GM19372 (cell line): ENCODE measurements around the gene ENAH.

Experiments used
- ATAC-seq: cut with Tn5 transposase; IDR thresholded peaks from one replicate; pipeline ENCODE4 v1.9.1; 2021; ENCODE audit warnings: mild to moderate bottlenecking, low read depth, moderate library complexity; ENCODE audit not compliant: unreplicated experiment

ENAH gene

GRCh38 chr1:225462714-225463574 lies 190.0 kb downstream of the ENAH start:
- ATAC-seq = no peak

DNA sequence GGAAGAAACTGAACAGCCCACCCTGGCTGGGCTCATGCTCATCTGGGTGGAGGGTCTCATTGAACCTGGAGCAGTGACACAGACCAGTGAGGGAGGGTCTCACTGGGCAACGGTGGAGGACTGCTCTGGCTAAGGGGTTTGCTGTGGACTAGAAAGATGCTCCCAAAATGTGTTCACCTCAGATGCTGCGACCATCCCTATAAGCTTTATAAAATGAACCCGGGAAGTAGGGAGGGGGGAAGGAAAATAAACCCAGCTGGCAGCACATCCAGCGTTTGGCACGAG lies 190.6 kb downstream of the ENAH start:
- ATAC-seq = no peak

DNA sequence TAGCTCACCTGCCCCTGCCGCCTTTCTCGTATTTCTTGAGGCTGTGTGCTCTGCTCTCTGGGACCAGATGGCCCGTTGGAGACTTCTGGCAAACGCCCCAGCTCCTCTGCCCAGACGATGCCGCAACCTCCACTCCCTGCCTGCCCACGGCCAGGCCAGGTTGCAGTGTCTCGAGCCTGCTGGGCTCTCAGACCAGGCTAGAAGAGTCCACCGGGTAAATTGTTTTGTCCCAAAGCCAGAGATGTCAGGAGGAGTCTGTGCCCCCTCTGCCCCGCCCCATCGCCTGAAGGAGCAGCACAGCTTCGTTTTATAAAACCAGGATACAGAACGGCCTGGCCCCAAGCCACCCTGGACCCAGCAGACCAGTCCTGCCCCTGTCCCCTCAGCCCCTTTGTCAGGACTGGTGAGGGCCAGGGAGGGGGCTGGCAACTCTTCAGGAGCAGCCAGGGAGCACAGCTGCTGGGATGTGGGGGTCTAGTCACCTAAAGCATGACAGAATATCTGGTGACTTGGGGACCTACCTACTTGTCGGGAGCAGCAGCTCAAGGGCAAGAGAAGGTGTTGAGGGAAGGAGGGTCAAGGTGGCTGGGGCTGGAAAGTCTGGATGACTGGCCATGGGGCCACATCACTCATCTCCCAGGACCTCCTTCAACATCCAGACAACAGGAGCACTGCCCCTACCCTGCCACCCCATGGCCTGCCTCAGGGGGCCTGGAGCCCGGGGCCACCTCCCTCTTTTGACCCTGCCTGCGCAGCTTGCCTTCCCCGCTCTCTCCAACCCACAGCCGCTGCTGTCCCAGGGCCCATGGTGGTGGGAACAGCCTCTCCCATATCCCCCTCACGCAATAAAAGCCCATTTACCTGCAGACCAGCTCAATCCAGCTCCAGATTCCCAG lies 191.1 kb downstream of the ENAH start:
- no peak for ATAC-seq

DNA sequence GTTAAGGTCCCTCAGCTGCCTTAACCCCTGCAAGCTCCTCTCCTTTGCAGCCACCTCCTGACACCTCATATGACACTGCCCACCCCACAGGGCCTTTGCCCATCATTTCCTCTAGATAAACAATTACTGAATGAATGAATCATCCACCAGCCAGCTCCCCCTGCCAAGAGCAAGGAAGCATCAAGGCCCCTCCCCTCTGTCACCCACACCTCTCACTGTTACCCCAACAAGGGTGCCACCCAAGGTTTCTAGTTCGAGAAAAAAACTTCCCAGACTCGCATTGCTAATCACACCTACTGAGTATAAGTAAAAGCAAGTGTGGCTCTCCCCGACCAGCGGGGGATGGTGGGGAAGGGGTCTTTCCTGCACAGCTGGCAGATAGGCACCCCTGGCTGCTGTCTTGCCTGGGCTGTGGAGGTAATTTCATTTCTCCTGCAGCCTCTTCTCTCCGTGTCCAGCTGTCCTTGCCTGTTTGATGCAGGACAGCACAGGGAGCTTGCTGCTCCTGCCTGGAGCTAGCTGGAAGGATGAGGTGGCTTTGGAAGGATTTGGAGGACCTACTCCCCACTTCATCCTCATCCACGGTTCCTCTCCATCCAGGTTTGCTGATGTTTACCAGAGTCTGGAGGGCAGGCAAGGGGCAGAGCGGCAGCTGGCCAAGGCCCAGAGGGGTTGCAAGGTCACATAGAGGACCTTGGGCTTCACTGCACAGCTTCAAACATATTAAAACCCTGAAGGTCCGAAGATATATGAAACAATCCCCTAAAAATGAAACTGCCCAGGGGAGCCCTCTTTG lies 192.0 kb downstream of the ENAH start:
- ATAC-seq = no peak

- ATAC-seq = no peak
Observed at GRCh38 chr1:225460021-225460736, 192.7 kb downstream of the ENAH start.

DNA sequence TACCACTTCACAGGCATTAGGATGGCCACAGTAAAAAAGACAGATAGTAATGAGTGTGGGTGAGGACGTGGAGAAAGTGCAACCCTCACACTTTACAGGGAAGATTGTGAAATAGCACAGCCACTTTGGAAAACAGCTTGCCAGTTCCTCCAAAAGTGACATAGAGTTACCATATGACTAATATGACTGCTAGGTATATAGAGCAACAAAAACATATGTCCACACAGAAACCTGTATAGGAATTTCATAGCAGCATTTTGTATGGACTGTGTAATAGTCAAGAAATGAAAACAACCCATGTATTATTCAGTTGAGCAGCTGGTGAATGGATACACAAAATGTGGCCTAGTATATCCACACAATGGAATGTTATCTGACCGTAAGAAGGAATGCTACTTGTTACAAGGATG lies 194.7 kb downstream of the ENAH start:
- no peak for ATAC-seq

DNA sequence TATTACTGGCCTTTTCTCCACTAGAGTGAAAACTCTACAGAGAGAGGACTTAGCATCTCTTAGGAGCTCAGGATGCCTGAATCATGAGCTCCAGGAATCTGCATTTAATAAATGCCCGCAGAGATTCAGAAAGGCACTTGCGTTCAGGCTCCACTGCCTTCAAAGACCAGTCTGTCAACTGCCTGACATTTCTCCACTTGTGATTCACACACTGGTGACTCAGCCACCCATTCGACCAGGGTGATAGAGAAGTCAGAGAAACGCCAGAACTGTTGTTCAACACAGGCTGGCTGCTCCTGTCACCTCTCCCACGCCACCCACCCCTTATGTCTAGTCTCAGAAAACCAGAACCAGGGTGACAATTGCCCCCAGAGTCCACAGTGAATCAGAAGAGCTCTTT lies 198.2 kb downstream of the ENAH start:
- no peak for ATAC-seq

GRCh38 chr1:225453797-225454648 lies 198.9 kb downstream of the ENAH start:
- no peak for ATAC-seq

DNA sequence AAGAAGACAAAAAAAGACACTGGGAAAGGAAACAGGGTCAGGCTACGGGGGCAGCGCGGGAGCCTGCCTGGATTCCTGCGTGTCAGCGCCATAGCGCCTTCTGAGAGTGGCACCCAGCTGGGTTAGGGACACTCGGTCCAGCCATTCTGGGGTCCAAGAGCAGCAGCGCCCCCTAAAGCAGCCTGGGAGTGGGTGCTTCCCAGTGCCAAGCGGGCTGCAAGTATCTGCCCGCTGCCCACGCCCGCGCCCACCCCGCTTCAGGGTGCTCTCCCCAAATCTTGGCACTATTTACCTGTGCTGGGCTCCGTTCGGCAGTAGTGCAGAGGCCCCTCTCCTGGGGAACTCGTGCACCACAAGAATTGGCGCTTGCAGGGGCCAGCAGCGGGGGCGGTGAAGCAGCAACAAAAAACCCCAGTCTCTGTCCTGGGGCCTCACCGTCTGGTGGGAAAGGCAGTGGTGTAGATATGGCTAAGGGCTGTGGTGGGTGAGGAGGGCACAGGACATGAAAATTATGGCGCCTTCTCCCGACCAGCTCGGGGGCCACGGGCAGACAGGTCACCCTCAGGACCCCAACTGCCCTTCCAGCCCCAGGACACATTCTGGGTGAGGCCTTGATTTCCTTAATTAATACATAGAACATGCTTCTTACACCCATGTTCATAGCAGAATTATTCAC lies 200.9 kb downstream of the ENAH start:
- no peak for ATAC-seq

- no peak for ATAC-seq
Observed at GRCh38 chr1:225451340-225451739, 201.6 kb downstream of the ENAH start.

DNA sequence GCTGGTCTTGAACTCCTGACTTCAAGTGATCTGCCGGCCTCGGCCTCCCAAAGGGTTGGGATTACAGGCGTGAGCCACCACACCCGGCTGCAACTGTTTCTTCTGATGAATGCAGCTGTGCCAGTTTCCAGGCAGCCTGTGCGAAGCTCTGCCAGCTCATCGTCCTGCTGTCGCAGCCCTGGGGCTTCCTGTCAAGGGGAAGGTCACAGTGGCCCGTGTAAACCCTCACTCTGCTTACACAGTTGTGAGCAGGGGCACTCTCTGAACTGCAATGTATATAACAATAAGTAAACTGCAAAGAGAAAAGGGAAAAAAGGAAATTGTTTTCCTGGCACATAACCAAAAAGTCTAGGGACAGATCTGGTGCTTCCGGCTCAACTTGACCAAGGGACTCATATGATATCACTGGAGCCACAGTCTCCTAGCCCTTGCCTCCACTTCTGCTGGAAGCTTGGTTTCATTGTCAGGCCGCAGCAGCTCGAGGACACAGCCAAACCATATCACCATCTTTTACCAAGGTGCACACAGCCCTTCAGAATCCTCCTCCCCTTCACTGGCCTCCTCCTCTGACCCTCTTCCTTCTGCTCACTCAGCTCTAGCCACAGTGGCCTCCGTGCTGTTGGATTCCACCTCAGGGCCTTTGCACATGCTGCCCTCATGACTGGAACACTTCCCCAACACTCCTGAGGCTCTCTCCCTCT lies 202.3 kb downstream of the ENAH start:
- ATAC-seq = no peak

DNA sequence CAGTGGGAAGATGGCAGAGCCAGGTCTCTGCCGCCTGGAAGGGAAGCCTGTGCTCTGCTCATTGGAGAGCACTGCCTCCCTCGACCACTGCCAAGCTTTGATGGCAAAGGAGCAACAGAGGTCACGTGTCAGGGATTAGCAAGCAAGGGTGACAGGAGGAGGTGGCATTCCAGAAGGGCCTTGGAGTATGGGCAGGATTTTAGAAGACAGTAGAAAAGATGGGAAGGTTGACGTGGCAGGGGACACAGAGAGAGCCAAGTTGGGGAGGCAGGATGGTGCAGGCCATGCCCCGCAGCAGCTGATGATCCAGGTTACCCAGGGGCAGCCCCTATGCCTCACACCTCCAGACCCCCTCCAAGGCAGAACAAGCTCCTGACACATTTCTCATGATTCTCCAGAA lies 203.1 kb downstream of the ENAH start:
- ATAC-seq = no peak

- no peak for ATAC-seq
Observed at GRCh38 chr1:225449261-225449660, 203.7 kb downstream of the ENAH start.

DNA sequence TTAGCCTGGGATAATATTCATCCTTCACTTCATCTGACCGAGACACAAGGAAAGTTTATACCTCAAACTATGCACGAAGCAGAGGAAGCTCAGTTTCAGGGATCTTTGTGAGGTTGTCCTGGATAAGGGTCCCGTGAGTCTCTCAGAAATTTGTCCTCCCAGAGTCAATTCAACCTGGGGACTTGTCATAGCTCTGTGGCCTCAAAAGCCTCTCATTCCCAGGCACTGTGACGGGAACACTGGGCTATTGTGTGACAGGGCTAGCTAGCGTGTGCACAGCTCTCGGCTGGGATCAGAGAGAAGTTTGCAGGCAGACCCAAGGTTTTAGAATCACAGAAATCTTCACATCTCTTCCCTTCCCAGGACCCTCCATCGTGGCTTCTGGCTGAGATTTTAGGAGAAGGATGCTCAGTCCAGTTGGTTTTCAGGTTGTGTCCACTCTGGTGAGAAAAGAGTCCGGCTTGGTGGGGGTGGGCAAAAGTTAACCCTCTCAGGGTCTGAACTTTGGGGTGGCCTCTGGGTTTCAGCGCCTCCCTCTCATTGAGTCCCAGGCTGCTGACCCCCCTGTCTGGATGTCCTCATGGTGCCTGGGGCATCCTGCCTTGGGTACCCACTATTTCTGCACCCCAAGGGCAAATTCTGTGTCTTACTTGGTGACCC lies 204.6 kb downstream of the ENAH start:
- no peak for ATAC-seq

DNA sequence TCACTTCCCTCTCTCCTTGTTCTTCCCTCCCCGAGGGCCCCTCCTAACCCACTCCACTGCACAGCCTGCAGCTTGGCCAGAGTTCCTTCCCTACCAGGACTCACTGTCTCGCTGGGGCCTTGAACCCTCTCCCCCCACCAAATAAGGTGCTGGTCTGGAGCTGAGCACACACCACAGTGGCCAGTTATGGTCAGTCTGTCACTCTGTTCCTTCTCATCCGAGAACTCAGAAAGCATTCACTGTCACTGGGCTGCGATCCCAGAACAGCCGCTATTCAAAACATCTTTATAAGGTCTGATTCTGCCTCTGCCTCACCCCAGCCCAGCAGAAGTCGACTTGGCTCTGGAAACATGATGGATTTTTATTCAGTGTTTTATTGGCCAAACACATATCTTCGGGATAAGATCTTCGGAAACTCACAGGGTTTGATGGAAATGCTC lies 205.3 kb downstream of the ENAH start:
- no peak for ATAC-seq

- no peak for ATAC-seq
Observed at GRCh38 chr1:225446981-225447615, 205.8 kb downstream of the ENAH start.

DNA sequence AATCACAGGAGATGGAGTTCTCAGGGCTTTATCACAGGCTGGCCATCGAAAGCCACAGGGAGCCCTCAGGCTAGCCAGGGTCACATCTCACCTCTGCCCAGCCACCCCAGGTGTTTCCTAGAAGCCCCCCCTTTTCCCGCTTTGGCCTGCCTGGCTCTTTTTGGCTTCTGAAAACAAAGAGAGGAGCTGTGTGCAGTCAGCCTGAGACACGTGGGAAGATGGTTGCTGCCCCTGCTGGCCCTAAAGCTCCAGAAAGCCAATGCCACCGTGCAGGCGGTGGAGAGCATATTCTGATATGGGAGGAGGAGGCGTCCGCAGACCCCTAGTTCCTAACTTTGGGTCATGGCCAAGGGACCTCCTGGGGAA lies 206.3 kb downstream of the ENAH start:
- no peak for ATAC-seq
